GM20000 (cell line): Measurements from ENCODE around the gene MAP4.
"Not testable (repeated sequence)": the region's sequence is repeated elsewhere in the genome, so short reads cannot be mapped to it uniquely, and the experiment has no call there.

ENCODE experiments used
- DNase-seq: peaks from one replicate; pipeline ENCODE4 v3.0.0; 2012; ENCODE audit warnings: low spot score
- CTCF ChIP-seq: IDR thresholded peaks from 2 replicates; pipeline ENCODE4 v1.5.1; 2012; ENCODE audit warnings: mild to moderate bottlenecking, control low read depth; ENCODE audit errors: extremely low read depth, missing control alignments

Gene MAP4

DNA sequence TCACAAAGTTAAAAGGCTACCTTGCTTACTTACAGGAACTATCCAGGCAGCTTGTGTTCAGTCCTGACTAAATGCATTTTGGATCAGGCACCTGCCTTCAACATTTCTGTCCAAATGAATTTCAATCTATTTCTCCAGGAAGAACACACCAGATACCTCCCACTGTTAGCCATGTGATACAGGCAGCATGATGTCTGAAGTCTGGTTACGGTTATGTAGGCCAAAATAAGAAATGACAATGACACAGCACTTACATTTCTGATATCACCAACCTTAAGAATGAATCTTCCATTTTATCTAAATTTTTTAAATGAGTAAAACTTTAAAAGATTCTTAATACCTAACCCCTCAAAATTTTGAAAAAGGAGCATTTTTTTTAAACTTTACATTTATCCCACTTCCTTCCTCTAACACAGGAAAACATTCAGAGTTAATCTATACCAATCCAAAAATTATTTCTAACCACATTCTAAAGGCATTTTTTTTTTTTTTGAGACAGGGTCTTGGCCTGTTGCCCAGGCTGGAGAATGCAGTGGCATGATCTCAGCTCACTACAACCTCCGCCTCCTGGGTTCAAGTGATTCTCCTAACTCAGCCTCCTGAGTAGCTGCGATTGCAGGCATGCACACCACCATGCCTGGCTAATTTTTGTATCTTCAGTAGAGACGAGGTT is at the start of gene MAP4:
Gene MAP4 (minus strand): TSS at position 116 of the 673 bp plus-strand sequence. CDS start 17,556 bp downstream, outside the sequence.
- DNase-seq = no peak
- no peak for TF ChIP-seq CTCF

DNA sequence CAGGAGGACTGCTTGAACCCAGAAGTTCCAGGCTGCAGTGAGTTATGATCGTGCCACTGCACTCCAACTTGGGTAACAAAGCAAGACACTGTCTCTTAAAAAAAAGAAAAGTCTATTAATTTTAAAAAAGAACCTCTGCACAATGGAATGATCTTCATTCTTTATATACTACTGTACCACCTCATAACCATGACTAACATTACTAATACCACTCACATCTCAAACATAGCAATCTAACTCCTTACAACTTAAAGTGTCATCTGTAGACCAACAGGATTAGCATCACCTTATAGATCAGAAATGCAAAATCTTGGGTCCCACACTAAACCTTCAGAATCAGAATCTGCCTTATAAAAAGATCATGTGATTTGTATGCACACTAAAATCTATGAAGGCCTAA is 48.8 kb upstream of the MAP4 start:
- no peak for TF ChIP-seq CTCF
- DNase-seq = no peak

- TF ChIP-seq CTCF = no peak
- DNase-seq = no peak
Measured at GRCh38 chr3:48064292-48064829, 48.1 kb upstream of the MAP4 start.

- not testable (repeated sequence) for DNase-seq
Measured at GRCh38 chr3:48061586-48061985, 45.4 kb upstream of the MAP4 start.

- DNase-seq = no peak
- TF ChIP-seq CTCF = no peak
Measured at GRCh38 chr3:48058091-48058490, 41.9 kb upstream of the MAP4 start.

DNA sequence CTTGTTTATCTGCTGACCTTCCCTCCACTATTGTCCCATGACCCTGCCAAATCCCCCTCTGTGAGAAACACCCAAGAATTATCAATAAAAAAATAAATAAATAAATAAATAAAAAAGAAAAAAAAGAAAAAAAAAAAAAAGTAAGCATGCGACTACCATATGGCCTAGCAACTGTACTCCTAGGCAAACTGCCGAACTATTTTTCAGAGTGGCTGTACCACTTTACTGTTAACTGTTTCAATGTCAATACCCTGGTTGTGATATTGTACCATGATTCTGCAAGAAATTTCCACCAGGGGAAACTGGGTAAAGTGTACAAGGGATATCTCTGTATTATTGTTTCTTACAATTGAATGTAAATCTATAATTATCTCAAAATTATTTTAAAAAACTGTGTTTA is 41.3 kb upstream of the MAP4 start:
- no peak for DNase-seq
- no peak for TF ChIP-seq CTCF

DNA sequence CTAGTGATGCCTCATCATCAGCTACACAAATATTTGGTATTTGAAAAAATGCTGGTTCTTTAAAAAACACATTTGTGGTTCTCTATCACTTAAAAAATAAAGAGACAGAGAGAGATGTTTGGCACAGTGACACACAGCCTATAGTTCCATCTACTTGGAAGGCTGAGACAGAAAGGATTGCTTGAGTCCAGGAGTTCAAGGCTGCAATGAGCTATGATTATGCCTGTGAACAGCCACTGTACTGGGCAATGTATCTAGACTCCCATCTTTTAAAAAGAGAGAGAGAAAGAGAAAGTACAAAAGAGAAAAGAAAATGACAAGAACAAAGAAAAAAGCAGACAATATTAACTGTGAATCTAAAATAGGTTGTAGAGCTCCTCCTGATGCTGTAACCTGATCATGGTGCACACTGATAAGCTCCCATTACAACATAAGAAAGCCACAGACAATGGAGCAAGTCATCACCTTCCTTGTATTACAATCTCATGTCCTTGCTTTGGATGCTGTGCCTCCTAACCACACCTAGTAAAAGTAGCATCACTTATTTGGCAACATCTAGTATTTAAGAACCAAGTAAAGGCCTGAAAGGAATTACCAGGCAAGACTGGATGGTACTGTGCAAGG is 31.7 kb upstream of the MAP4 start:
- no peak for TF ChIP-seq CTCF
- no peak for DNase-seq
